DOHH2 (cell line): ENCODE results near the gene ITGAX.

Source experiments
- H3F3A ChIP-seq: fragments of 200-600 bp; sonication (generic), shearing (Covaris generic); 2 replicates; pipeline ENCODE4 v1.6.0; 2016; ENCODE audit warnings: antibody characterized with exemption, mild to moderate bottlenecking; ENCODE audit not compliant: control insufficient read depth, insufficient read depth
- H3K27ac ChIP-seq: fragments of 200-600 bp; sonication (generic); 2 replicates; pipeline ENCODE4 v1.5.1; 2014; ENCODE audit warnings: low read depth, mild to moderate bottlenecking, low read length, moderate library complexity
- H3K27me3 ChIP-seq: fragments of 200-600 bp; sonication (generic); 2 replicates; pipeline ENCODE4 v1.6.1; 2014; ENCODE audit warnings: mild to moderate bottlenecking, low read length, mixed read lengths; ENCODE audit not compliant: control insufficient read depth
- H3K36me3 ChIP-seq: fragments of 200-600 bp; sonication (generic); 2 replicates; pipeline ENCODE4 v1.6.1; 2014; ENCODE audit warnings: mild to moderate bottlenecking, low read length, moderate library complexity, mixed read lengths; ENCODE audit not compliant: control insufficient read depth
- H3K4me1 ChIP-seq: fragments of 200-600 bp; sonication (generic); 2 replicates; pipeline ENCODE4 v1.6.1; 2014; ENCODE audit warnings: mild to moderate bottlenecking, low read length, mixed read lengths; ENCODE audit not compliant: control insufficient read depth
- H3K4me2 ChIP-seq: fragments of 200-600 bp; sonication (generic); 2 replicates; pipeline ENCODE4 v1.6.0; 2014; ENCODE audit warnings: mild to moderate bottlenecking, low read length, moderate library complexity
- H3K4me3 ChIP-seq: fragments of 200-600 bp; sonication (generic); 2 replicates; pipeline ENCODE4 v1.5.1; 2014; ENCODE audit warnings: mild to moderate bottlenecking, low read length, mixed read lengths
- H3K79me2 ChIP-seq: fragments of 200-600 bp; sonication (generic); 2 replicates; pipeline ENCODE4 v1.6.1; 2014; ENCODE audit warnings: mild to moderate bottlenecking, low read length, mixed read lengths; ENCODE audit not compliant: control insufficient read depth
- H3K9me2 ChIP-seq: fragments of 200-600 bp; sonication (generic); replicated peaks from 2 replicates; pipeline ENCODE4 v1.6.1; 2014; ENCODE audit warnings: mild to moderate bottlenecking, low read length, mixed read lengths; ENCODE audit not compliant: control insufficient read depth
- H3K9me3 ChIP-seq: fragments of 200-600 bp; sonication (generic); 2 replicates; pipeline ENCODE4 v1.6.1; 2014; ENCODE audit warnings: antibody characterized with exemption, low read length, mixed read lengths; ENCODE audit not compliant: control insufficient read depth, insufficient read depth
- H4K20me1 ChIP-seq: fragments of 200-600 bp; sonication (generic); 2 replicates; pipeline ENCODE4 v1.6.0; 2014; ENCODE audit warnings: low read depth, mild to moderate bottlenecking, antibody characterized with exemption, low read length, moderate library complexity; ENCODE audit not compliant: control insufficient read depth, insufficient read depth
- CTCF ChIP-seq: fragments of 200-600 bp; sonication (generic); IDR thresholded peaks from one replicate; pipeline ENCODE4 v1.5.1; 2014; ENCODE audit warnings: antibody characterized with exemption, mild to moderate bottlenecking, low read depth, low read length; ENCODE audit not compliant: poor library complexity, severe bottlenecking
- EZH2phosphoT487 ChIP-seq: fragments of 200-600 bp; sonication (generic); IDR thresholded peaks from 2 replicates; pipeline ENCODE4 v1.6.1; 2017; ENCODE audit warnings: borderline replicate concordance, mild to moderate bottlenecking, antibody characterized with exemption, low read length, moderate library complexity, mixed read lengths

Gene ITGAX

DNA sequence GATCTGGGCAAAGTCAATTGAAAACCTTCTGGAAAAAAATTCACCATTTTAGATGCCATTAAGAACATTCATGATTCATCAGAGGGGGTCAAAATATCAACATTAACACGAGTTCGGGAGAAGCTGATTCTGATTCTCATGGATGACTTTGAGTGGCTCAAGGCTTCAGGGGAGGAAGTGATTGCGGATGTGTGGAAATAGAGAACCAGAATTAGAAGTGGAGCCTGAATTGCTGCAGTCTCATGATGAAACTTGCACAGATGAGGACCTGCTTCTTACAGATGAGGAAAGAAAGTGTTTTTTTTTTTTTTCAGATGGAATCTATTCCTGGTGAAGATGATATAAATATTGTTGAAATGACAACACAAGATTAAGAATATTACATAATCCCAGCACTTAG, 12.9 kb downstream of the ITGAX start:
- TF ChIP-seq EZH2phosphoT487, result no peak
- no peak for TF ChIP-seq CTCF
- no peaks in the 10 kb centered on the region for H3K36me3 ChIP-seq
- no peaks in the 10 kb centered on the region for H3F3A ChIP-seq
- H3K79me2 ChIP-seq, result no peaks in the 10 kb centered on the region
- H3K4me1 ChIP-seq, result peaks cover 8% of the 10 kb centered on the region
- no peaks in the 10 kb centered on the region for H3K9me3 ChIP-seq
- H3K27me3 ChIP-seq, result no peaks in the 10 kb centered on the region
- no peak overlapping the region for H3K4me3 ChIP-seq
- H3K4me2 ChIP-seq, result no peak overlapping the region
- H4K20me1 ChIP-seq, result no peaks in the 10 kb centered on the region
- H3K27ac ChIP-seq, result no peak overlapping the region
- no peaks in the 10 kb centered on the region for H3K9me2 ChIP-seq

DNA sequence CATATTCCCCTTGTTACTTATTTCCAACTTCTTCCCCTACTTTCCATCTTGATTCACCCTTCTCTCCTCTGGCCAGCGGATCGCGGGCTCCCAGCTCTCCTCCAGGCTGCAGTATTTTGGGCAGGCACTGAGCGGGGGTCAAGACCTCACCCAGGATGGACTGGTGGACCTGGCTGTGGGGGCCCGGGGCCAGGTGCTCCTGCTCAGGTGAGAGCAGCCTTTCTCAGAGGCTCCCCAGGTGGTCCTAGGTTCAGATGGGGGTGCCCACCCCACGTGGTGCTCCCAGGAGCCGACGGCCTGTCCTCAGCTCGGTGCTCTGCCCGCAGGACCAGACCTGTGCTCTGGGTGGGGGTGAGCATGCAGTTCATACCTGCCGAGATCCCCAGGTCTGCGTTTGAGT, 16.0 kb downstream of the ITGAX start:
- no peaks in the 10 kb centered on the region for H3K9me3 ChIP-seq
- H3K9me2 ChIP-seq, result no peaks in the 10 kb centered on the region

GRCh38 chr16:31371619-31372484, 16.9 kb downstream of the ITGAX start:
- no peaks in the 10 kb centered on the region for H3K9me3 ChIP-seq
- TF ChIP-seq EZH2phosphoT487 (no peak), CTCF (no peak)
- no peak overlapping the region for H3K4me3 ChIP-seq
- no peaks in the 10 kb centered on the region for H3K36me3 ChIP-seq
- H4K20me1 ChIP-seq, result no peaks in the 10 kb centered on the region
- H3K9me2 ChIP-seq, result no peaks in the 10 kb centered on the region
- H3K4me2 ChIP-seq, result no peak overlapping the region
- no peaks in the 10 kb centered on the region for H3K27me3 ChIP-seq
- H3K79me2 ChIP-seq, result no peaks in the 10 kb centered on the region
- H3K4me1 ChIP-seq, result peaks cover 8% of the 10 kb centered on the region
- H3F3A ChIP-seq, result no peaks in the 10 kb centered on the region
- H3K27ac ChIP-seq, result no peak overlapping the region

More for the DNA sequence above, 16.0 kb downstream of the ITGAX start:
- Histone ChIP-seq H3K36me3 (no peaks in the 10 kb centered on the region), H3K4me2 (no peak overlapping the region), H3K79me2 (no peaks in the 10 kb centered on the region), H3K4me3 (no peak overlapping the region), H4K20me1 (no peaks in the 10 kb centered on the region), H3K27ac (no peak overlapping the region), H3K4me1 (peaks cover 8% of the 10 kb centered on the region), H3K27me3 (no peaks in the 10 kb centered on the region), H3F3A (no peaks in the 10 kb centered on the region)
- TF ChIP-seq CTCF (no peak), EZH2phosphoT487 (no peak)
